T follicular helper cell (primary cell): Measurements from ENCODE around the gene TMSB15A.
"Not testable (repeated sequence)": the region's sequence is repeated elsewhere in the genome, so short reads cannot be mapped to it uniquely, and the experiment has no call there.

ENCODE experiments used
- DNase-seq: peaks from one replicate; pipeline ENCODE4 v3.0.0-alpha.2; 2020; ENCODE audit warnings: low read depth
- total RNA-seq, 2 experiments: gene quantifications; one replicate each; lab custom pipeline; 2026; lab: John Stamatoyannopoulos, UW

Gene TMSB15A
- 0 reads per million in 2 experiments for total RNA-seq

GRCh38 chrX:102515975-102516941 is at the start of gene TMSB15A:
Gene TMSB15A, minus strand, starts transcription at chrX:102516739.
- peak; percentile 44 for DNase-seq

- no peak for DNase-seq
These were observed 44.0 kb upstream of the TMSB15A start for GRCh38 chrX:102560423-102561068.

GRCh38 chrX:102558607-102559006 is 42.1 kb upstream of the TMSB15A start:
- no peak for DNase-seq

GRCh38 chrX:102548231-102548630 is 31.7 kb upstream of the TMSB15A start:
- no peak for DNase-seq

- DNase-seq = no peak
These were observed 30.4 kb upstream of the TMSB15A start for GRCh38 chrX:102546828-102547493.

GRCh38 chrX:102546175-102546574 is 29.6 kb upstream of the TMSB15A start:
- DNase-seq = not testable (repeated sequence)

GRCh38 chrX:102535958-102536357 is 19.4 kb upstream of the TMSB15A start:
- no peak for DNase-seq

GRCh38 chrX:102517326-102517725 is 787 bp upstream of the TMSB15A start:
- no peak for DNase-seq

GRCh38 chrX:102514536-102514935 is 2.0 kb downstream of the TMSB15A start:
- DNase-seq = no peak

GRCh38 chrX:102498732-102499131 is 17.8 kb downstream of the TMSB15A start:
- no peak for DNase-seq

- DNase-seq = no peak
These were observed 24.8 kb downstream of the TMSB15A start for GRCh38 chrX:102491766-102492165.

GRCh38 chrX:102478765-102479164 is 37.8 kb downstream of the TMSB15A start:
- DNase-seq = not testable (repeated sequence)

- DNase-seq = not testable (repeated sequence)
These were observed 44.7 kb downstream of the TMSB15A start, which contains the start of gene TCP11X2 for GRCh38 chrX:102471762-102472220. Gene TCP11X2, minus strand, starts transcription at chrX:102471812.

GRCh38 chrX:102470215-102470614 is 46.3 kb downstream of the TMSB15A start:
- not testable (repeated sequence) for DNase-seq
